HepG2 (cell line): ENCODE data around the gene MTF1. TPM values are rescaled to one million over a fixed set of nuclear protein-coding genes. Genes with fewer than 3 reads are reported as not detected.

Experiments
- ATF7-NPFF ChIP-seq: sonication (generic); formaldehyde crosslinking; IDR thresholded peaks from 2 replicates; pipeline ENCODE4 v1.8.1; 2023; ENCODE audit warnings: mild to moderate bottlenecking, low read depth, missing genetic modification reagents, moderate library complexity
- FOXC1 ChIP-seq: sonication (generic); formaldehyde crosslinking; IDR thresholded peaks from 2 replicates; pipeline ENCODE4 v1.8.0; 2022; ENCODE audit warnings: mild to moderate bottlenecking, missing genetic modification reagents, borderline replicate concordance
- HNF4A ChIP-seq: sonication (generic); formaldehyde crosslinking; IDR thresholded peaks from 2 replicates; pipeline ENCODE4 v1.4.0; 2020; ENCODE audit warnings: missing genetic modification reagents
- MIER3 ChIP-seq: IDR thresholded peaks from 2 replicates; pipeline ENCODE4 v1.6.1; 2016; ENCODE audit warnings: missing compliant biosample characterization, borderline replicate concordance
- MTERF4 ChIP-seq: sonication (generic); formaldehyde crosslinking; IDR thresholded peaks from 2 replicates; pipeline ENCODE4 v1.8.0; 2023; ENCODE audit warnings: mild to moderate bottlenecking, missing genetic modification reagents
- NCOA1 ChIP-seq: sonication (generic); formaldehyde crosslinking; IDR thresholded peaks from 2 replicates; pipeline ENCODE4 v1.9.0; 2021; ENCODE audit warnings: missing genetic modification reagents
- PAXIP1 ChIP-seq: sonication (generic); formaldehyde crosslinking; conservative IDR thresholded peaks from 2 replicates; pipeline ENCODE4 v1.4.0; 2020; ENCODE audit warnings: mild to moderate bottlenecking, missing genetic modification reagents, moderate library complexity
- PPARG ChIP-seq: conservative IDR thresholded peaks from 2 replicates; pipeline ENCODE4 v1.6.1; 2016; ENCODE audit warnings: missing biosample characterization, missing genetic modification reagents
- SAP130 ChIP-seq: IDR thresholded peaks from 2 replicates; pipeline ENCODE4 v1.6.1; 2016; ENCODE audit warnings: low read depth
- TEAD3 ChIP-seq: optimal IDR thresholded peaks from 2 replicates; pipeline ENCODE3; 2016; ENCODE audit warnings: borderline replicate concordance
- TERF1 ChIP-seq: sonication (generic); formaldehyde crosslinking; IDR thresholded peaks from 2 replicates; pipeline ENCODE4 v1.8.0; 2022; ENCODE audit warnings: mild to moderate bottlenecking, missing genetic modification reagents, moderate library complexity
- TFE3 ChIP-seq: IDR thresholded peaks from 2 replicates; pipeline ENCODE4 v1.6.1; 2016
- YEATS4 ChIP-seq: sonication (generic); formaldehyde crosslinking; IDR thresholded peaks from 2 replicates; pipeline ENCODE4 v1.4.0; 2020; ENCODE audit warnings: missing genetic modification reagents, borderline replicate concordance
- ZNF12 ChIP-seq: sonication (generic); formaldehyde crosslinking; IDR thresholded peaks from 2 replicates; pipeline ENCODE4 v1.5.0; 2020; ENCODE audit warnings: missing genetic modification reagents
- ZNF441 ChIP-seq: sonication (generic); formaldehyde crosslinking; IDR thresholded peaks from 2 replicates; pipeline ENCODE4 v1.7.0; 2021; ENCODE audit warnings: missing genetic modification reagents, borderline replicate concordance
- ZNF510 ChIP-seq: sonication (generic); formaldehyde crosslinking; IDR thresholded peaks from 2 replicates; pipeline ENCODE4 v1.4.0; 2020; ENCODE audit warnings: low read depth, mild to moderate bottlenecking, missing genetic modification reagents
- ZNF552 ChIP-seq: sonication (generic); formaldehyde crosslinking; IDR thresholded peaks from 2 replicates; pipeline ENCODE4 v1.9.0; 2022; ENCODE audit warnings: missing genetic modification reagents, mild to moderate bottlenecking, borderline replicate concordance
- ZNF720 ChIP-seq: sonication (generic); formaldehyde crosslinking; IDR thresholded peaks from 2 replicates; pipeline ENCODE4 v1.4.0; 2020; ENCODE audit warnings: missing genetic modification reagents
- ZNF768 ChIP-seq: sonication (generic); formaldehyde crosslinking; IDR thresholded peaks from 2 replicates; pipeline ENCODE4 v1.4.0; 2020; ENCODE audit warnings: missing genetic modification reagents
- polyA plus RNA-seq, 8 experiments: library from polyadenylated mRNA; depleted of rRNA in 3 of 8; stranded (reverse) in 7 of 8; unstranded in 1 of 8; fragments of >200 nt; fragmentation: Illumina TruSeq in 4 of 8; extraction: Trizol in 4 of 8; gene quantifications; 2 replicates each; pipeline versions ENCODE4 v1.2.1 to v1.2.3, GENCODE V29; 2011 to 2016; ENCODE audit warnings: low read depth in 4 of 8, missing spikeins in 1 of 8, mixed read lengths in 1 of 8; ENCODE audit not compliant: insufficient read depth in 1 of 8
- total RNA-seq, 5 experiments: library from RNA; depleted of rRNA; stranded (reverse); fragments of >200 nt; fragmentation: Illumina TruSeq; extraction: Trizol; gene quantifications; 2 replicates each; pipeline ENCODE4 v1.2.3, GENCODE V29; 2016; ENCODE audit warnings: low read depth in 1 of 5

The MTF1 gene
- total and polyA plus RNA-seq, 2 of the 13 experiments (the other 11 are each of a cell fraction or from before 2014, with no cell fraction given), result 2.4 to 3.3 TPM

- TF ChIP-seq MTERF4 (no peak), ZNF768 (CRISPR knock-in tag) (no peak; the same call in 1 of the 2 replicates), SAP130 (CRISPR knock-in tag) (peak; percentile 18), PPARG (CRISPR knock-in tag) (no peak), TEAD3 (no peak), MIER3 (CRISPR knock-in tag) (0 out of 2 replicates have a peak, but pooled peaks have one; percentile 20), HNF4A (no peak), ZNF441 (CRISPR knock-in tag) (peak; percentile 42; the same call in 1 of the 2 replicates), ATF7-NPFF (CRISPR knock-in tag) (no peak; the same call in 1 of the 2 replicates), ZNF12 (CRISPR knock-in tag) (no peak), TFE3 (CRISPR knock-in tag) (no peak), ZNF510 (CRISPR knock-in tag) (no peak), FOXC1 (no peak), ZNF552 (CRISPR knock-in tag) (no peak), NCOA1 (CRISPR knock-in tag) (no peak), PAXIP1 (no peak), TERF1 (CRISPR knock-in tag) (no peak), YEATS4 (CRISPR knock-in tag) (peak; percentile 93), ZNF720 (CRISPR knock-in tag) (no peak)
These were observed 65.5 kb downstream of the MTF1 start, which contains the start of gene MANEAL (continued) for GRCh38 chr1:37793773-37794371.
